Astrocyte of the cerebellum (primary cell): ENCODE results near the gene ROPN1.
A peak's percentile ranks its signal among the peaks of the same experiment; 100 is the strongest.
"Not testable (repeated sequence)": the region's sequence is repeated elsewhere in the genome, so short reads cannot be mapped to it uniquely, and the experiment has no call there.

Source experiments
- DNase-seq: peaks from one replicate; pipeline ENCODE4 v3.0.0-alpha.2; 2011; ENCODE audit warnings: low read depth
- H3K4me3 ChIP-seq: 2 replicates; pipeline ENCODE4 v1.5.1; 2011; ENCODE audit warnings: mild to moderate bottlenecking, low read depth, low read length, moderate library complexity
- in situ Hi-C: cut with HindIII; loops from 2 replicates; pipeline ENCODE4 v1.10.0; 2017; ENCODE audit warnings: low sequenced_read_pairs
- TF ChIP-seq, protein P1 (sequence below): IDR thresholded peaks from 2 replicates; pipeline ENCODE4 v1.5.1; 2012; ENCODE audit warnings: low read length, low read depth, moderate library complexity, mild to moderate bottlenecking; ENCODE audit errors: missing control alignments

ROPN1 gene

DNA sequence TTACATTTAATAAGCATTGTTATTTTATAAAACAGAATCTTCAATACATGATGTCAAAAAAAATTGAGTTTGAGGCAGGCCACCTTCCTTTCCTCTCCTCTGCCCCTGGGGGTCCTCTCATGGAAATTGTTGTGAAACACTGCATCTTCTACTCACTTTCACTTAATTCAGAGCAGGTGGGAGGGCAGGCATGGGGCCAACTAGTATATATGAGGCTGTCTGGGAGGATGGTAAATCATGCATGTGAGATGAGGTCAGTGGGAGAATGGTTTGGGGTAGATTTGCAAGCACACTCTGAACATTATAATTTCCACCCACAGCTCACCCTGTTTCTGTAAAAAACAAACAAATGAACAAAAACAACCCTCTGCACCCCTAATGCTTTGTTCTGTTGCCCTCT lies 20.5 kb downstream of the ROPN1 start:
- no peak for DNase-seq
- TF ChIP-seq, protein P1, sequence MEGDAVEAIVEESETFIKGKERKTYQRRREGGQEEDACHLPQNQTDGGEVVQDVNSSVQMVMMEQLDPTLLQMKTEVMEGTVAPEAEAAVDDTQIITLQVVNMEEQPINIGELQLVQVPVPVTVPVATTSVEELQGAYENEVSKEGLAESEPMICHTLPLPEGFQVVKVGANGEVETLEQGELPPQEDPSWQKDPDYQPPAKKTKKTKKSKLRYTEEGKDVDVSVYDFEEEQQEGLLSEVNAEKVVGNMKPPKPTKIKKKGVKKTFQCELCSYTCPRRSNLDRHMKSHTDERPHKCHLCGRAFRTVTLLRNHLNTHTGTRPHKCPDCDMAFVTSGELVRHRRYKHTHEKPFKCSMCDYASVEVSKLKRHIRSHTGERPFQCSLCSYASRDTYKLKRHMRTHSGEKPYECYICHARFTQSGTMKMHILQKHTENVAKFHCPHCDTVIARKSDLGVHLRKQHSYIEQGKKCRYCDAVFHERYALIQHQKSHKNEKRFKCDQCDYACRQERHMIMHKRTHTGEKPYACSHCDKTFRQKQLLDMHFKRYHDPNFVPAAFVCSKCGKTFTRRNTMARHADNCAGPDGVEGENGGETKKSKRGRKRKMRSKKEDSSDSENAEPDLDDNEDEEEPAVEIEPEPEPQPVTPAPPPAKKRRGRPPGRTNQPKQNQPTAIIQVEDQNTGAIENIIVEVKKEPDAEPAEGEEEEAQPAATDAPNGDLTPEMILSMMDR: no peak
- in situ Hi-C loops: no loop called here
- H3K4me3 ChIP-seq: no peak overlapping the region

DNA sequence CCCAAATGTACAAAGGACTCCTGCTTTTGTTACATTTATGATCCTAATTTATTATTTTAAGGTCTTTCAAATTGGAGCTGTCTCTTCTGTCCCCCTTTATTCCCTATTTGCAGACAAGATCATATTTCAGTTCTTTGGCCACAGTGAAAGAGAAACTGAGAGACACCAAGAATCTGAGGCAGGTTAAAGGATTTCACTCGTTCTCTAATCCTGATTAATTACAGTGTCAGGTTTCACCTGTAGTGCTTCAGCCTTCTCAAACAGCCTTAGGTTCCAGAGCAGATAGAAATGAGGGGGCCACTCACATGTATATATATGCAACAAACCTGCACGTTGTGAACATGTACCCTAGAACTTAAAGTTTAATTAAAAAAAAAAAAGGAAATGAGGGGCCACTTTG lies 24.7 kb downstream of the ROPN1 start:
- DNase-seq, H3K4me3 ChIP-seq, in situ Hi-C loops: not testable (repeated sequence)

DNA sequence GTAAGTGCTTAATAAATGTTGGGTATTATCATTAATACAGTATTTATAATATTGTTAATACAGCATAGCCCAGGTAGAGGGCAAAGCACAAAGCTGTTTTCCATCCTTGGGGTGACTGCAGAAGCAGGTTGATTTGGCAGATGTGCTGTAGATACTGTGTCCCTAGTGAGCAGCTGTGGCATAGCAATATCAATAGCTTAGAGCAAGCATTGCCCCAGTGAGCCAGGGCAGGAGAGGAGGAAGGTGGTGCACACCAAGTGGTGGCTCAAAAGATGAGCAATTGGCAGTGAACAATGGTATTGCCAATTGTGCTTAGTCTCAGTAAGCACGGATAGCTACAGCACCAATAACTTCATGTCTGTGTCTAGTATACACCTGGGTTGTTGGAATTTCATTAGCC lies 25.1 kb downstream of the ROPN1 start:
- H3K4me3 ChIP-seq, DNase-seq, in situ Hi-C loops: not testable (repeated sequence)

DNA sequence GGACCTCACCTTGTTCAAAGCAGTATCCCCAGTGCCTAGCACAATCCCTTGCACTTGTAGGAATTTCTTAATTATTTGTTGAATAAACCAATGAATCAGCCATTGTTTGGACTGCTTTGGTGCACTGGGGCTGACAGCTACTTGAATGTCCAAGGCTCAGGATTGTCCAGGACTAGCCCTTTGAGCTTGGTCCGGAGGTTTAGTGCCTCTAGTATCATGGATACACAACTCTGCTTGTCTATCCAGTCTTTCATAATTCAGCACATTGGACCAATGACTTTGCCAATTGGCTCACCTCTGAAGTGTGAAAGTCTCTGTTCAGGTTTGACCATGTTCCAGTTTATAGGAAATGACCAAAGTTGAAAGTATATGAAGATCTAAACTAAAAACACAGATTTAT lies 27.1 kb downstream of the ROPN1 start:
- in situ Hi-C loops, DNase-seq, H3K4me3 ChIP-seq: not testable (repeated sequence)

DNA sequence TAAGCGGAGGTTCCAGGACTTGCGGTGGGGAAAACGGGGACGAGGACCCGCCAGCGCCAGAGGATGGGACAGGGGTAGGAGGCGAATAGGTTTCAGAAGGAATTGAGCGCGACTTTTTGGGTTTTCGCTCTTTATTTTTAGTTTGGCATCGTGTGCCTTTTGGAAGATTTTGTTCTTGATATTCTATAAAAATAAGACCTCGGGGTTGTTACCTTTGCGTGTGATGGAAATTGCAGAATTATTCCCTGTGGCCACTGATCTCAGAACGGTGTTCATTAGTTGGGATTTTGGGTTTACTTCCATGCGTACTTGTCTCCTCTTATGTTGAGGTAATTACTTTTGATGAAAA lies 30.4 kb downstream of the ROPN1 start:
- in situ Hi-C loops: no loop called here
- DNase-seq: no peak
- H3K4me3 ChIP-seq: peak overlapping the region; percentile 95
- TF ChIP-seq, protein P1: no peak

DNA sequence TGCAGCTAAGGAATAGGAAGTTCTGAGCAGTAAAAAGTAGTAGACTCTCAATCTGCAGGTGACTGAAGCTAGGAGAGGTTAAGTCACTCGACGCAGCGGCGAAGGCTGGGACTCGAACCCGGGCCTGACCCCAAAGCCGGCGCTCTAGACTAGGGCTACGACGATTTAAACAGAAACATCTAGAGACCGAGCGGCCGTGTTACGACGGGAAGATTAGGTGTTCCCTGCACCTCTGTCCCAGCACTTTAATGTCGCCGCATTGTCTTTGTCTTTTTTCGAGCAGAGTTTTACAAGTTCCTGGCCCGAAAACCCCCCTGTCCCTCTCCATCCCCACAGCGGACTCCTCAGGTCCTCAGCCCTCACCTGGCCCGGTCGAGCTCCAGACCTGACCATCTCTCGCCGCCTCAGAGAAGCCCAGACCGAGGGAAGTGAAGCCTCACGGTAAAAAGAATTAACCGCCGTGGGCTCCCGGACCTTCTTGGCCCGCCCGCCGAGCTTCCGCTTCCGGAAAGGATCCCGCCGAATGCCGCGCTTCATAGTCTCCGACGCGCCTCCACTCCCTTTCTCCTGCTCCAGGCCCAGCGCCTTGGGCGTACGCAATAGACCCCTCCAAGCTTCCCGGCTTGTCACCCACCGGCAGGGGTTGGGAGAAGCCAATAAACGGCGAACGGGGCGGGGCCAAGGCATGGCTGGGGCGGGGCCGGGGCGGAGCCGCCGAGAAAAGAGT lies 31.0 kb downstream of the ROPN1 start, which contains the start of gene CCDC14:
CCDC14 (minus strand) TSS at position 449 of the 727 bp plus-strand sequence; CDS start at position 393, 56 bp downstream.
- peak; percentile 93 for DNase-seq
- TF ChIP-seq, protein P1: no peak
- in situ Hi-C loops: no loop called here
- peak within 1 kb of the TSS; percentile 95 for H3K4me3 ChIP-seq

DNA sequence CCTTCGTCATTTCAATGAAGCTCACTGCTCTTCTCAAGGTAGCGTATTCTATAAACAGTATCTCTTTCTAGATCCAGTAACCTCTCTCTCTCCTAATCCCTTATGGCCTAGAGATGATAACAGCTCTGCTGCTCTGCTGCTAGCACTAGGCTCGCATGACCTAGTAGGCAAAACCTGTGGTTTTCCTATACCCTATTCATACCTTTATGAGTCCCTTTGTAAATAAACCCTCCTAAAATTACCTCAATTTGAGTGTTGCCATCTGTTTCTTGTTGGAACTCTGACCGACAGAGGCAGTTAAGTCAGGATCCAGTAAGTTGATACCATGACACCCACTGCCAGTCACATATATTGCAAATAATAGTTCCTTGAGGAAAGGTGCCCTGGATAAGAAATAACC lies 38.2 kb downstream of the ROPN1 start:
- DNase-seq: no peak
- in situ Hi-C loops: no loop called here
- H3K4me3 ChIP-seq: no peak overlapping the region
- TF ChIP-seq, protein P1: no peak

DNA sequence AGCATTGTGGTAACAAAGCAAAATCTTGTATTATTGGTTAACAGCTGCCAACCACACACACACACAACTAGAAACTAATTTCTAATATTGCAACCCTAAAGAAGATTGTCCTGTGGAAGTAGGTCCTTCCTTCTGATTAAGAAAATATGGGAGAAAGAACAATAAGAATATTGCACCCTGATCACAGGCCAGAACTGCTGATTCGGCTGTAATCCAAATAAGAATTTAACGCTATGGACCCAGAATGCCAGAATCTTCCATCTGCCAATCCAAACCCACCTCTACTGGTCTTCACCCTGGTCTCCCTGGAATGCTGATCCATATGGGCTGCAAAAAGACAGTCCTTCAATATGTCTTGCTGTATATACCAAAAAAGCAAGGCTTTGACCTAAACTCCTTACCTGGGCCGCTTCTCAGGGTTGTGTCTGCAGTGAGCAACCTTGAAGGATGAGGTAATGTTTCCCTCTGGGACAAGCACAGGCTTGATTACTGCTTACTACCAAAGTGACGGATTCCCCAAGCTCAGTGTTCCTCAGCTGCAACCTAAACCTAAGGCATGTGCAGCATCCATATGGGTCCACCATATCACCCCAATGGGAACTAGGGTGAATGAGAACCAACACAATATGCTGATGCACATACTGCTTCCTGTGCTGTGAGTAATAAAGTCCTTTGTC lies 38.9 kb downstream of the ROPN1 start:
- in situ Hi-C loops: no loop called here
- no peak for DNase-seq
- H3K4me3 ChIP-seq: no peak overlapping the region
- TF ChIP-seq, protein P1: no peak
